CMK (cell line): ENCODE results near the gene RBM28.

Experiments used
- DNase-seq: peaks from one replicate; pipeline ENCODE4 v3.0.0-alpha.2; 2010; ENCODE audit warnings: low read depth

The RBM28 gene

GRCh38 chr7:128262273-128263028 is 81.3 kb downstream of the RBM28 start:
- DNase-seq: no peak

DNA sequence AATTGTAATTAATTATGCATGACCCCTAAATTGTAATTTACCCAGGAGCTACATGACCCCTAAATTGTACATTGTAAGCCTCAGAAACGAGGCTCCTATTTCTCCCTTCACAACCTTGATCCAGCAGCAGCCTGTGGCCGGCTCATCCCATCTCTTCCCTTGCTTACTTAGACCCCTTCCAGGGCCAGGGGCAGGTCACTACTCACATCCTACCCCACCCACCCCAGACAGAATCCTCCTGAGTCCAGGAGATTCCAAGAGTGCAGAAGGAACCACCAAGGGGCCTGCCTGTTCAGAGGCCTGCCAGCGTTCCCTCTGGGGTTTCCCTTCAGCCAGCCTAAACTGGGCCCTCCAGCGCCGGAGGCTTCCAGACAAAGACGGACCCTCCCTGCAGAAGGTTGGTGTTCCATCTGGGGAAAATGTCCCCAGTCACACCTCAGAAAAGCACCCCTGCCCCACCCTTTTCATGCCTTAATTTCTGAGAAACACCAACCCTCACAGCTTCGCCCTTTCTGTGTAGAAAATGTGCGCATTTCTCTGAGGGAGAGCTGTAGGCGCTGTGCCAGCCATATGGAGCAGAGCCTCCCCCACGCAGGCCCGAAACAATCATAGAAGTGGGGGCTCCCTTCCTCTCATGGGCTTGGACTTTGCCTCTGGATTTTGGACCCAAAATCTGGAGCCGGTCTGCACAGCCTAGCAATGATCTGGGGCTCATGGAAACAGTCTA is 83.5 kb downstream of the RBM28 start:
- no peak for DNase-seq

DNA sequence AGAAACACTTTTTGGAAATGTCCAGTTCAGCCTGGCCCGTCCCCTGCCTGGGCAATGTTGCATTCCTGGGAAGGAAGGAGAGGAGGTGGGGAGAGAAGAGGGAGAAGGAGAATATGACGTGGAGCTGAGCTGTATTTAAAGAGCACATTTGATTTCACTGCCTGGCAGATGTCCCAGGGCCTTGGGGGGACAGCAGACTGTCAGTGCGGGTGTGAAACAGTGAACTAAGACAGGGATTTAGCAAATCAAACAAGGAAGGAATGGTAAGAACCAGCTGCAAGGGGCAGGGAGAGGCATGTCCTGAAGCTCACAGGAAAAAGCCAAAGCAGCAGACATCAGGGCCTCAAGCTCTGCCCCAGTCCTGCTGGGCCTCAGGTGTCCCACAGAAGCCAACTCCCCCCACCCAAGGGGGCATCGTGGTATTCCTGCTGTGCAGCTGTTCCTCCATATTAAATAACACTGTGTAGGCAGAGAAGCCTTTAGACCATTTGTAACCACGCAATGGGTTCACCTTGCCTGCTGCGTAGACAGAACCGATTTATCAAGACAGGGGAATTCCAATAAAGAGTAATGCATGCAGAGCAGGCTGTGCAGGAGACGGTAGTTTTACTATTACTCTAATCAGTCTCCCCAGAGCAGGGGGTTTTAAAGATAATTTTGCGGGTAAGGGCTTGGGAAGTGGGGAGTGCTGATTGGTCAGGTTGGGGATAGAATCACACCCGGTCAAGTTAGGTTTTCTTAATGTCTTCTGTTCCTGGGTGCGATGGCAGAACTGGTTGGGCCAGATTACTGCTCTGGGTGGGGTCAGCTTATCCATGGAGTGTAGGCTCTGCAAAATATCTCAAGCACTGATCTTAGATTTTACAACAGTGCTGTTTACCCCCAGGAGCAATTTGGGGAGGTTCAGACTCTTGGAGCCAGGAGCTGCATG is 84.3 kb downstream of the RBM28 start:
- no peak for DNase-seq

GRCh38 chr7:128257458-128257857 is 86.2 kb downstream of the RBM28 start:
- no peak for DNase-seq

DNA sequence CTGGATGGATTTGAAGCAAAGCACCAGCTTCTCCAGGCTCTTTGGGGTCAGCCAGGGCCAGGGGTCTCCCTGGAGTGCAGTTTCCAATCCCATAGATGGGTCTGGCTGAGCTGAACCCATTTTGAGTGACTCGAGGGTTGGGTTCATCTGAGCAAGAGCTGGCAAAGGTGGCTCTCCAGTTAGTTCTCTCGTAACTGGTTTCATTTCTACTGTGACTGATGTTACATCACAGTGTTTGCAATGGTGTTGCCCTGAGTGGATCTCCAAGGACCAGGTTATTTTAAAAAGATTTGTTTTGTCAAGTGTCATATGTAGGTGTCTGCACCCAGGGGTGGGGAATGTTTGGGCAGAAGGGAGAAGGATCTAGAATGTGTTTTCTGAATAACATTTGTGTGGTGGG is 88.4 kb downstream of the RBM28 start:
- no peak for DNase-seq

- DNase-seq: no peak
Observed at GRCh38 chr7:128254470-128254869, 89.2 kb downstream of the RBM28 start.

GRCh38 chr7:128253701-128254100 is 90.0 kb downstream of the RBM28 start:
- no peak for DNase-seq

DNA sequence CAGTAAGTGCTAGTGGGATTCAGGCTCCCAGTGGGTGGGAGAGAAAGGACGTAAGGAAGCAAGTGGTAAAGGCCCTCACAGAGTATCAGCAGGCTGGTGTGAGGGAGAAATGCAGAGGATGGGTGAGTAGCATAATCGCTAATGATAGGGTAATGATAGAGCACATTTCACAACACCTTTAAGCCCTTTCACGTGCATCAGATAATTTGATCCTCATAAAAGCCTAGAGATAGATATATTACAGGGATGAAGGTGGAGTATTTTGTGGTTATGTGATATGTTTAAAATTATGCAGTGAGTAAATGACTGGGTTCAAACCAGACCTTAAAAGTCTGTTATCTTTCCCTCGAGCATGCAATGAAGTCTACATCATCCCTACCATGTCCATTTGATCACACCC is 92.4 kb downstream of the RBM28 start:
- DNase-seq: no peak
